HepG2 (cell line): ENCODE measurements around the gene TIAM2. TPM values are rescaled to one million over a fixed set of nuclear protein-coding genes. Genes with fewer than 3 reads are reported as not detected.

Experiments used
- FOXK1 ChIP-seq: sonication (generic); formaldehyde crosslinking; IDR thresholded peaks from 2 replicates; pipeline ENCODE4 v1.4.0; 2020; ENCODE audit warnings: low read depth, missing genetic modification reagents, borderline replicate concordance
- GATA4 ChIP-seq: sonication (generic); IDR thresholded peaks from 2 replicates; pipeline ENCODE4 v1.6.1; 2016; ENCODE audit warnings: antibody characterized with exemption, low read depth, borderline replicate concordance
- ISX ChIP-seq: sonication (generic); formaldehyde crosslinking; conservative IDR thresholded peaks from 2 replicates; pipeline ENCODE4 v1.5.0; 2020; ENCODE audit warnings: missing genetic modification reagents
- KLF9 ChIP-seq: IDR thresholded peaks from 2 replicates; pipeline ENCODE4 v1.6.1; 2016; ENCODE audit warnings: low read depth
- NR2F1 ChIP-seq, 2 experiments: fragments of 450-650 bp in 1 of 2; formaldehyde crosslinking in 1 of 2; IDR thresholded peaks; 2 replicates each; pipeline versions ENCODE4 v1.5.0 to v1.6.1; 2016 to 2020; ENCODE audit warnings: mild to moderate bottlenecking in 1 of 2, missing compliant biosample characterization in 1 of 2, missing genetic modification reagents in 1 of 2, moderate library complexity in 1 of 2
- SNRNP70 ChIP-seq: fragments of 200-400 bp; formaldehyde crosslinking; IDR thresholded peaks from 2 replicates; pipeline ENCODE4 v1.6.1; 2017; ENCODE audit warnings: mild to moderate bottlenecking, low read depth, low read length, moderate library complexity
- U2AF2 ChIP-seq: fragments of 200-400 bp; formaldehyde crosslinking; IDR thresholded peaks from 2 replicates; pipeline ENCODE4 v1.6.1; 2017; ENCODE audit warnings: low read depth, mild to moderate bottlenecking, low read length
- ZFP37 ChIP-seq: sonication (generic); formaldehyde crosslinking; IDR thresholded peaks from 2 replicates; pipeline ENCODE4 v1.4.0; 2020; ENCODE audit warnings: missing genetic modification reagents, borderline replicate concordance
- ZFY ChIP-seq: sonication (generic); formaldehyde crosslinking; IDR thresholded peaks from 2 replicates; pipeline ENCODE4 v1.4.0; 2020; ENCODE audit warnings: missing genetic modification reagents
- ZNF138 ChIP-seq: sonication (generic); formaldehyde crosslinking; IDR thresholded peaks from 2 replicates; pipeline ENCODE4 v1.5.0; 2020; ENCODE audit warnings: mild to moderate bottlenecking, low read depth, missing genetic modification reagents
- ZNF263 ChIP-seq: sonication (generic); formaldehyde crosslinking; IDR thresholded peaks from 2 replicates; pipeline ENCODE4 v1.4.0; 2020; ENCODE audit warnings: missing genetic modification reagents
- ZNF331 ChIP-seq: sonication (generic); formaldehyde crosslinking; IDR thresholded peaks from 2 replicates; pipeline ENCODE4 v1.4.0; 2020; ENCODE audit warnings: missing genetic modification reagents
- ZNF333 ChIP-seq: sonication (generic); formaldehyde crosslinking; IDR thresholded peaks from 2 replicates; pipeline ENCODE4 v1.4.0; 2020; ENCODE audit warnings: mild to moderate bottlenecking, missing genetic modification reagents, borderline replicate concordance
- ZNF33A ChIP-seq: sonication (generic); formaldehyde crosslinking; IDR thresholded peaks from 2 replicates; pipeline ENCODE4 v1.5.1; 2020; ENCODE audit warnings: missing genetic modification reagents, mild to moderate bottlenecking, moderate library complexity, borderline replicate concordance
- ZNF382 ChIP-seq: sonication (generic); formaldehyde crosslinking; IDR thresholded peaks from 2 replicates; pipeline ENCODE4 v1.5.0; 2020; ENCODE audit warnings: missing genetic modification reagents, mild to moderate bottlenecking, borderline replicate concordance
- ZZZ3 ChIP-seq: sonication (generic); formaldehyde crosslinking; IDR thresholded peaks from 2 replicates; pipeline ENCODE4 v1.4.0; 2020; ENCODE audit warnings: missing genetic modification reagents, mild to moderate bottlenecking, borderline replicate concordance
- polyA plus RNA-seq, 8 experiments: library from polyadenylated mRNA; depleted of rRNA in 3 of 8; stranded (reverse) in 7 of 8; unstranded in 1 of 8; fragments of >200 nt; fragmentation: Illumina TruSeq in 4 of 8; extraction: Trizol in 4 of 8; gene quantifications; 2 replicates each; pipeline versions ENCODE4 v1.2.1 to v1.2.3, GENCODE V29; 2011 to 2016; ENCODE audit warnings: low read depth in 4 of 8, missing spikeins in 1 of 8, mixed read lengths in 1 of 8; ENCODE audit not compliant: insufficient read depth in 1 of 8
- total RNA-seq, 5 experiments: library from RNA; depleted of rRNA; stranded (reverse); fragments of >200 nt; fragmentation: Illumina TruSeq; extraction: Trizol; gene quantifications; 2 replicates each; pipeline ENCODE4 v1.2.3, GENCODE V29; 2016; ENCODE audit warnings: low read depth in 1 of 5
- TF ChIP-seq, protein P1 (sequence below): IDR thresholded peaks from 2 replicates; pipeline ENCODE4 v1.6.1; 2012; ENCODE audit warnings: inconsistent platforms
- TF ChIP-seq, protein P2 (sequence below): sonication (generic); formaldehyde crosslinking; IDR thresholded peaks from 2 replicates; pipeline ENCODE4 v1.4.0; 2020; ENCODE audit warnings: missing genetic modification reagents
- TF ChIP-seq, protein P3 (sequence below), 2 experiments: sonication (generic) in 1 of 2; formaldehyde crosslinking in 1 of 2; IDR thresholded peaks; 2 replicates each; pipeline versions ENCODE4 v1.4.0 to v1.6.1; 2018 to 2020; ENCODE audit warnings: missing genetic modification reagents in 2 of 2, borderline replicate concordance in 1 of 2, low read depth in 1 of 2, mild to moderate bottlenecking in 1 of 2, missing biosample characterization in 1 of 2
- TF ChIP-seq, protein P4 (sequence below): sonication (generic); formaldehyde crosslinking; IDR thresholded peaks from 2 replicates; pipeline ENCODE4 v1.8.0; 2022; ENCODE audit warnings: missing genetic modification reagents, mild to moderate bottlenecking, inconsistent platforms, borderline replicate concordance
- TF ChIP-seq, protein P5 (sequence below): sonication (generic); formaldehyde crosslinking; IDR thresholded peaks from 2 replicates; pipeline ENCODE4 v1.5.0; 2020; ENCODE audit warnings: missing genetic modification reagents

Gene TIAM2
- total and polyA plus RNA-seq, 2 of the 13 experiments (the other 11 are each of a cell fraction or from before 2014, with no cell fraction given) = 4.1 to 4.5 TPM

DNA sequence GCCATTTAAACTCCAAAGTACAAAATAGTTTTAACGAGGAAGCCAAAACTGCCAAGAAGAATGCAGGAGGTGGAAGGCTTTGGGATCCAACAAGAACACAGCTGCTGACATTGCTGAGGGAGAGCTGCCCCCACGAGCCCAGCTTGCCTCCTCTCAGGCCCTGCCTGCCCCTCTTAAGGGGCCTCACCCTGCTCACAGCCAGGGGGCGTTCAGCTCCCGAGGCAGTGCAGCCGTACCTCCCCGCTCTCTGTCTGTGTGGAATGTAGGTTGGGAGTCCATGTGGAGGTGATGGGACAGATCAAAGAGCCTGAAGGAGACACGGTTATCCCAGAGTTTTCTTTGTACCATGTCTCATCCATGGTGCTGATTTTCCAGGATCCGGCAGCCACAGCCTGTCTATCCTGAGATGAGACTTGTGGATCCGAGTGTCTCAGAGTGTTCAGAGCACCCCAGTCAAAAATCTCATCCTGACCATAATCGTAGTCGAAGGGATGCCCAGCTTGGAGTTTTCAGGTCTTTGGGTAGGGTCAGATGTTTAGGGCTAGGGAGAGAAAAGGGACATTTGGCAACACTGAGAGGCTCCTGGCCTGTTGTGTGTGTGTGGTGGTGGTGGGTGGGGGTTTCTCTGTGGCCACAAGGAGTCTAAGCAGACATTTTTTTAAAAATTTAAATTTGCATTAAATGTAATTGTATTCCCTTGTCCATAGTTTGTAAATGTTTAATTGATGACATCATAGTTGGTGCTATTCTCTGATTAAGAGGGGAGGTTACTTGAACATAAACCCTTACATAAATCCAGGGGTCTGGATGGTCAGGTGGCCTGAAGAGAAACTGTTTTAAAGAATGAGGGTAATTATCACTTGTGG is 157.3 kb downstream of the TIAM2 start (continued):
- TF ChIP-seq ZNF263 (CRISPR knock-in tag) (no peak), SNRNP70 (no peak), ZNF382 (CRISPR knock-in tag) (no peak), ZZZ3 (CRISPR knock-in tag) (no peak), U2AF2 (no peak), ISX (CRISPR knock-in tag) (no peak), ZNF138 (no peak), ZNF333 (no peak), NR2F1 (CRISPR knock-in tag; IDR thresholded peaks at IDR 0.05) (no peak), ZFP37 (CRISPR knock-in tag) (no peak), ZNF33A (CRISPR knock-in tag) (no peak), FOXK1 (CRISPR knock-in tag) (no peak), ZFY (CRISPR knock-in tag) (0 out of 2 replicates have a peak, but pooled peaks have one; percentile 31), GATA4 (no peak), KLF9 (CRISPR knock-in tag) (no peak), ZNF331 (CRISPR knock-in tag) (0 out of 2 replicates have a peak, but pooled peaks have one; percentile 49)
- TF ChIP-seq, protein P1, sequence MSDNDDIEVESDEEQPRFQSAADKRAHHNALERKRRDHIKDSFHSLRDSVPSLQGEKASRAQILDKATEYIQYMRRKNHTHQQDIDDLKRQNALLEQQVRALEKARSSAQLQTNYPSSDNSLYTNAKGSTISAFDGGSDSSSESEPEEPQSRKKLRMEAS = 0 out of 2 replicates have a peak, but pooled peaks have one; percentile 17
- TF ChIP-seq, protein P2, sequence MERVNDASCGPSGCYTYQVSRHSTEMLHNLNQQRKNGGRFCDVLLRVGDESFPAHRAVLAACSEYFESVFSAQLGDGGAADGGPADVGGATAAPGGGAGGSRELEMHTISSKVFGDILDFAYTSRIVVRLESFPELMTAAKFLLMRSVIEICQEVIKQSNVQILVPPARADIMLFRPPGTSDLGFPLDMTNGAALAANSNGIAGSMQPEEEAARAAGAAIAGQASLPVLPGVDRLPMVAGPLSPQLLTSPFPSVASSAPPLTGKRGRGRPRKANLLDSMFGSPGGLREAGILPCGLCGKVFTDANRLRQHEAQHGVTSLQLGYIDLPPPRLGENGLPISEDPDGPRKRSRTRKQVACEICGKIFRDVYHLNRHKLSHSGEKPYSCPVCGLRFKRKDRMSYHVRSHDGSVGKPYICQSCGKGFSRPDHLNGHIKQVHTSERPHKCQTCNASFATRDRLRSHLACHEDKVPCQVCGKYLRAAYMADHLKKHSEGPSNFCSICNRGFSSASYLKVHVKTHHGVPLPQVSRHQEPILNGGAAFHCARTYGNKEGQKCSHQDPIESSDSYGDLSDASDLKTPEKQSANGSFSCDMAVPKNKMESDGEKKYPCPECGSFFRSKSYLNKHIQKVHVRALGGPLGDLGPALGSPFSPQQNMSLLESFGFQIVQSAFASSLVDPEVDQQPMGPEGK (CRISPR knock-in tag) = 0 out of 2 replicates have a peak, but pooled peaks have one; percentile 49
- TF ChIP-seq, protein P3, sequence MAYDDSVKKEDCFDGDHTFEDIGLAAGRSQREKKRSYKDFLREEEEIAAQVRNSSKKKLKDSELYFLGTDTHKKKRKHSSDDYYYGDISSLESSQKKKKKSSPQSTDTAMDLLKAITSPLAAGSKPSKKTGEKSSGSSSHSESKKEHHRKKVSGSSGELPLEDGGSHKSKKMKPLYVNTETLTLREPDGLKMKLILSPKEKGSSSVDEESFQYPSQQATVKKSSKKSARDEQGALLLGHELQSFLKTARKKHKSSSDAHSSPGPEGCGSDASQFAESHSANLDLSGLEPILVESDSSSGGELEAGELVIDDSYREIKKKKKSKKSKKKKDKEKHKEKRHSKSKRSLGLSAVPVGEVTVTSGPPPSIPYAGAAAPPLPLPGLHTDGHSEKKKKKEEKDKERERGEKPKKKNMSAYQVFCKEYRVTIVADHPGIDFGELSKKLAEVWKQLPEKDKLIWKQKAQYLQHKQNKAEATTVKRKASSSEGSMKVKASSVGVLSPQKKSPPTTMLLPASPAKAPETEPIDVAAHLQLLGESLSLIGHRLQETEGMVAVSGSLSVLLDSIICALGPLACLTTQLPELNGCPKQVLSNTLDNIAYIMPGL (CRISPR knock-in tag; IDR thresholded peaks at IDR 0.05; ENCODE audit: borderline replicate concordance in 1 of 2, low read depth in 1 of 2) = peak; percentile 22 to 68; a peak in 2 of 4 replicates
- TF ChIP-seq, protein P4, sequence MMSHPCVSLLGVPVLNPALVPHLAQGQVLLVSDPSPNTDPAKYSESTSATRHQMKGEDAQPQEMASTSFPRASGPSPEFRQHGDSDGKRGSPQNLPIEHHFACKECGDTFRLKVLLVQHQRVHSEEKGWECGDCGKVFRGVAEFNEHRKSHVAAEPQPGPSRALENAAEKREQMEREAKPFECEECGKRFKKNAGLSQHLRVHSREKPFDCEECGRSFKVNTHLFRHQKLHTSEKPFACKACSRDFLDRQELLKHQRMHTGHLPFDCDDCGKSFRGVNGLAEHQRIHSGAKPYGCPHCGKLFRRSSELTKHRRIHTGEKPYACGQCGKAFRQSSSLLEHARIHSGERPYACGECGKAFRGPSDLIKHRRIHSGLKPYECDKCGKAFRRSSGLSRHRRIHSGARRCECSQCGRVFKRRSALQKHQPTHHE (CRISPR knock-in tag) = no peak
- TF ChIP-seq, protein P5, sequence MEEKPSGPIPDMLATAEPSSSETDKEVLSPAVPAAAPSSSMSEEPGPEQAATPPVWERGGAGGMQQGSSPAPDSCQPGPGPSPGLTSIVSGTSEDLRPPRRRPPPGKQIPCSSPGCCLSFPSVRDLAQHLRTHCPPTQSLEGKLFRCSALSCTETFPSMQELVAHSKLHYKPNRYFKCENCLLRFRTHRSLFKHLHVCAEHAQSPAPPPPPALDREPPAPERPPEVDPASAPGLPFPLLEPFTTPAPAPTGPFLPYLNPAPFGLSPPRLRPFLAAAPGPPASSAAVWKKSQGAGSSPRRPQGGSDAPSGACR (CRISPR knock-in tag) = no peak
